Activated CD4-positive, alpha-beta T cell treated with anti-CD3 and anti-CD28 coated beads for 1 hour (primary cell): ENCODE measurements around the gene APOL2.
"Not testable (repeated sequence)": the region's sequence is repeated elsewhere in the genome, so short reads cannot be mapped to it uniquely, and the experiment has no call there.

Experiments used
- DNase-seq: peaks from one replicate; pipeline ENCODE4 v3.0.0-alpha.2; 2020

The APOL2 gene

GRCh38 chr22:36239401-36240171 lies at the start of gene APOL2:
Gene APOL2 (minus strand): TSS chr22:36239527. CDS start chr22:36233162, 6,365 bp downstream.
- peak; percentile 77 for DNase-seq

GRCh38 chr22:36288571-36289405 lies 49.5 kb upstream of the APOL2 start:
- no peak for DNase-seq

GRCh38 chr22:36287881-36288515 lies 48.7 kb upstream of the APOL2 start:
- DNase-seq: no peak

- peak; percentile 52 for DNase-seq
Observed at GRCh38 chr22:36286096-36286957, 47.0 kb upstream of the APOL2 start.

- DNase-seq: no peak
Observed at GRCh38 chr22:36285545-36285944, 46.2 kb upstream of the APOL2 start.

- DNase-seq: no peak
Observed at GRCh38 chr22:36285017-36285416, 45.7 kb upstream of the APOL2 start.

GRCh38 chr22:36284171-36284571 lies 44.8 kb upstream of the APOL2 start:
- no peak for DNase-seq

- DNase-seq: no peak
Observed at GRCh38 chr22:36282328-36282831, 43.1 kb upstream of the APOL2 start.

GRCh38 chr22:36281781-36282327 lies 42.5 kb upstream of the APOL2 start:
- no peak for DNase-seq

- no peak for DNase-seq
Observed at GRCh38 chr22:36280379-36280778, 41.1 kb upstream of the APOL2 start.

- DNase-seq: no peak
Observed at GRCh38 chr22:36279219-36279666, 39.9 kb upstream of the APOL2 start.

- DNase-seq: peak; percentile 41
Observed at GRCh38 chr22:36277482-36278291, 38.4 kb upstream of the APOL2 start.

GRCh38 chr22:36274531-36274930 lies 35.2 kb upstream of the APOL2 start:
- no peak for DNase-seq

GRCh38 chr22:36271951-36272350 lies 32.6 kb upstream of the APOL2 start:
- DNase-seq: not testable (repeated sequence)

- not testable (repeated sequence) for DNase-seq
Observed at GRCh38 chr22:36271231-36271630, 31.9 kb upstream of the APOL2 start.

- no peak for DNase-seq
Observed at GRCh38 chr22:36267896-36268485, 28.7 kb upstream of the APOL2 start.

- no peak for DNase-seq
Observed at GRCh38 chr22:36267058-36267457, 27.7 kb upstream of the APOL2 start.

- DNase-seq: not testable (repeated sequence)
Observed at GRCh38 chr22:36263886-36264664, 24.7 kb upstream of the APOL2 start.

- not testable (repeated sequence) for DNase-seq
Observed at GRCh38 chr22:36263216-36263673, 23.9 kb upstream of the APOL2 start.

- not testable (repeated sequence) for DNase-seq
Observed at GRCh38 chr22:36262307-36262706, 23.0 kb upstream of the APOL2 start.
